Stimulated activated CD8-positive, alpha-beta memory T cell treated with anti-CD3 and anti-CD28 coated beads, Interleukin-15, amount 100 ng/mL, for 4 hours (primary cell): ENCODE results near the gene GNE.
A peak's percentile ranks its signal among the peaks of the same experiment; 100 is the strongest.

Experiments
- DNase-seq, 2 donors: peaks; one replicate each; pipeline ENCODE4 v3.0.0-alpha.2; 2020; ENCODE audit warnings: low read depth in 2 of 2

Gene GNE

GRCh38 chr9:36166168-36166927 is 91.9 kb downstream of the GNE start:
- peak; percentile 64 to 68 for DNase-seq

GRCh38 chr9:36165826-36166167 is 92.5 kb downstream of the GNE start:
- no peak for DNase-seq

- DNase-seq: no peak
These were observed 93.3 kb downstream of the GNE start for GRCh38 chr9:36164989-36165388.
